ENCODE results near the gene SMIM35.

DNA sequence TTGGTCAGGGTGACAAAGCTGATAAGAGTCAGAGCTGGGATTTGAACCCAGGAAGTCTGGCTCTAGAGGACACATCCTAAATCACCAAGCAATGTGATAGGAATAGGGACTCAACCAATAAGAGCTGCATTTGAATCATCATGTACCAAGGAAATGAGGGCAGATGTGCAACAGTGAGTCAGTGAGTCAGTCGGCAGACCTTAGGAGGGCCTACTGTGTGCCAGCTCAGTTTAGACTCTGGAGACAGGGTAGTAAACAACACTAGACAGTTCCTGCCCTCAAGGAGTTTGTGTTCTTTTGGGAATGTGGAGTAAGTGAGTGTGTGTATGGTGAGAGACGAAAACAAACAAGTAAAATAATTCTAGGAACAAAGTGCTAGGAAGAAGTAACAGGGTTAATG, 89.4 kb downstream of the SMIM35 start:
- no peak for TF ChIP-seq POLR2A (IDR thresholded peaks at IDR 0.05)
- TF ChIP-seq, protein P1, sequence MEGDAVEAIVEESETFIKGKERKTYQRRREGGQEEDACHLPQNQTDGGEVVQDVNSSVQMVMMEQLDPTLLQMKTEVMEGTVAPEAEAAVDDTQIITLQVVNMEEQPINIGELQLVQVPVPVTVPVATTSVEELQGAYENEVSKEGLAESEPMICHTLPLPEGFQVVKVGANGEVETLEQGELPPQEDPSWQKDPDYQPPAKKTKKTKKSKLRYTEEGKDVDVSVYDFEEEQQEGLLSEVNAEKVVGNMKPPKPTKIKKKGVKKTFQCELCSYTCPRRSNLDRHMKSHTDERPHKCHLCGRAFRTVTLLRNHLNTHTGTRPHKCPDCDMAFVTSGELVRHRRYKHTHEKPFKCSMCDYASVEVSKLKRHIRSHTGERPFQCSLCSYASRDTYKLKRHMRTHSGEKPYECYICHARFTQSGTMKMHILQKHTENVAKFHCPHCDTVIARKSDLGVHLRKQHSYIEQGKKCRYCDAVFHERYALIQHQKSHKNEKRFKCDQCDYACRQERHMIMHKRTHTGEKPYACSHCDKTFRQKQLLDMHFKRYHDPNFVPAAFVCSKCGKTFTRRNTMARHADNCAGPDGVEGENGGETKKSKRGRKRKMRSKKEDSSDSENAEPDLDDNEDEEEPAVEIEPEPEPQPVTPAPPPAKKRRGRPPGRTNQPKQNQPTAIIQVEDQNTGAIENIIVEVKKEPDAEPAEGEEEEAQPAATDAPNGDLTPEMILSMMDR (IDR thresholded peaks at IDR 0.05): no peak
